HG02970 (cell line): Measurements from ENCODE around the gene CREB3.

Experiments used
- ATAC-seq: cut with Tn5 transposase; IDR thresholded peaks from one replicate; pipeline ENCODE4 v1.9.1; 2021; ENCODE audit warnings: mild to moderate bottlenecking, moderate library complexity, moderate number of reproducible peaks; ENCODE audit not compliant: unreplicated experiment, low FRiP score

Gene CREB3

GRCh38 chr9:35771075-35771433, 38.6 kb downstream of the CREB3 start:
- no peak for ATAC-seq

GRCh38 chr9:35771534-35771933, 39.1 kb downstream of the CREB3 start:
- no peak for ATAC-seq

- no peak for ATAC-seq
These were observed 39.5 kb downstream of the CREB3 start for GRCh38 chr9:35771943-35772342.

DNA sequence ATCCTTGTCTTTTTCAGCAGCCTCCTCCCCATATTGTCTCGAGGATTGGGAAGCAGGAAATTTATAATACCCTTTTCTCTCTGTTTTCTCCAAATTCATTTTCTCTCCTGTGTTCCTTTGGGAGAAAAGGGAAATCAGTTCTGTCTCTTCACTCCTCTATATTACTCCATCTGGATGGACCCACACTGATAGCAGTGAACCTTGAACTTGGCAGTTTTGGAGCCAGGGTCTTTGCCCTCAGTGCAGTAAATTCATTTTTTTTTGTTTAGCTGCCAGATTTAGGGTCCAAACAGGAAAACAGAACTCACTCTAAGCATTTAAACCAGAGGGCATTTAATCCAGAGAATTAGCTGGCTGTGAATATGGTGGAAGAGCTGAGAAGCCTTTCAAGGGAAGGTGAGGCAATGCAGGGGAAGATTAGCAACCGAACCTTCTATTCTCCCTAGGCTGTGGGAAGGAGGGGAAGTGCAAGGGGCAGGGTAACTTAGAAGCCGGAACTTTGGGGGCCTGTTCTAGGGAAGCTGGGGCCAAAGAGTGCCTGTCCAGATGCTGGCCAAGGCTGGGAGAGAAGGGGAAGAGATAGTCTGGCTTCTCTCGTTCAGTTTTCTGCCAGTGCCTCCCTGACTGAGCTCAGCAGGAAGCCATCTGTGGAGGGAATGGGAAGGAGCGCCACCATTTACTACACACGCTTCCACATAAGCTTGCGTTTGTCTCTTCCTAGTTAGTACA, 42.6 kb downstream of the CREB3 start:
- no peak for ATAC-seq

DNA sequence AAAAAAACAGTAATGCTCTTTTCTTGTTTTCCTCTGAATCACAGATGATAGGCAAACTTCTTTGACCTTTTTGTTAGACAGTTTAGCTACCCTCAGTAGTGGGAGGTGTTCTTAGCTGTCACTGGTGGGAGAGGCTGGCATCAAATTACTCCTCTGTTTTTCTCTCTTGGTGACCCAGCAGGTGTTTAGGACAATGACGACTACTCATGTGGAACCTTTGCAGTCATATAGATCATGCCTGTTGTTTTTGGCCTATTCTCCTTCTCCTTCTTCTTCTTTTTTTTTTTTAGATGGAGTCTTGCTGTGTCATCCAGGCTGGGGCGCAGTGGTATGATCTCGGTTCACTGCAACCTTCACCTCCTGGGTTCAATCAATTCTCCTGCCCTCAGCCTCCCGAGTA, 43.6 kb downstream of the CREB3 start:
- ATAC-seq: no peak

DNA sequence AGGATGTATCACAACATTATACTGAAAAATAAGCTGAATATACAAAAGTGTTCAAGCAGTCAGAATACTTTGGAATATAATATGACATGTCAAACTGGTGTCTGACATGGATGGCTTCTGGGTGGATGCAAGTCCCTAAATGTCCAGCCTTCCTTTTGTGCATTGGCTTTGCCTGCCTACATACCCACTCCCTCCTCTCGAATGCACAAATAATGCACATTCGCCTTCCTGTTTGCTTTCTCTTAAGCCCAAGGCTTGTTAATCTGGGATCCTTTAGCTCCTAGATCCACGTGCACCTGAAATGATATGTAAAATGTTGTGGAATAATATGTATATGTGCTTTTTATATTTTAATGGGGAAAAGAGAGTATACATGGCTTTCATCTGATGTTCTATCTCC, 46.0 kb downstream of the CREB3 start:
- no peak for ATAC-seq

DNA sequence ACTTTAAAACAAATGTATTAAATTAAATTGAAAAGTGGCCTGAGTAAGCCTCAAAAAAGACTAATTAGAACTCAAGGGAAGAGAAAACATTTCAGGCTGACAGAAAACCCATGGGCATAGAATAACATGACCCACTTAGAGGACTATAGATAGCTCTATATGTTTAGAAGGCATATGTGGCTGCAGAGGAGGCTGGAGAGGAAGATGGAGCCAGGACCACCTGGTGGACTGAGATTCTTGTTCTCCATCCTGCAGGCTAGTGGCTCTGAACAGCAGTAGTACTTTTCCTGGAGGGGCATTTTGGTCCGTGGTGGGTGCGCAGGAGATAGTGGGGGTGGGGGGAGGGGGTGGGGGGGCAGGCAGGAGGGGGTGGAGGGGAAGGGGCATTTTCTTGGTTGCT, 48.6 kb downstream of the CREB3 start:
- no peak for ATAC-seq

DNA sequence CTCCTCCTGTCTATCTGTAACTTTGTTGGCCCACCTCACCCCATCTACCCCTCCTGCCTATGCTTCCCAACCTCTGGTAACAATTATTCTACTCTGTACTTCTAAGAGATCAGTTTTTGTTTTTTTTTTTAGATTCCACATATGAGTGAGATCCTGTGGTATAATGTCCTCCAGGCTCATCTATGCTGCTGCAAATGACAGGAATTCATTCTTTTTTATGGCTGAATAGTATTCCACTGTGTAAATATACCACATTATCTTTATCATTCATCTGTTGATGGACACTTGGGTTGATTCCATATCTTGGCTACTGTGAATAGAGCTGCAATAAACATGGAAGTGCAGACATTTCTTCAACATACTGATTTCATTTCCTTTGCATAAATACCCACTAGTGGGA, 51.0 kb downstream of the CREB3 start:
- no peak for ATAC-seq
